Naive thymus-derived CD8-positive, alpha-beta T cell (primary cell): ENCODE data around the gene ADAMTS17. TPM values are rescaled to one million over a fixed set of nuclear protein-coding genes. Genes with fewer than 3 reads are reported as not detected.
A peak's percentile ranks its signal among the peaks of the same experiment; 100 is the strongest.

Source experiments
- ATAC-seq, 2 donors: fragments of 150-1000 bp; cut with Tn5 transposase in 1 of 2; sonication (Bioruptor Pico), chemical (Tn5 transposase) in 1 of 2; 1 replicate in 1 of 2; 2 replicates in 1 of 2; pipeline ENCODE4 v1.10.0; 2021; ENCODE audit warnings: mild to moderate bottlenecking in 2 of 2, moderate library complexity in 2 of 2
- POLR2A ChIA-PET: fragments of 350-600 bp; sonication (Branson Sonifier 250); formaldehyde crosslinking; loops from one replicate; lab custom pipeline; 2021; ENCODE audit warnings: antibody characterized with exemption; lab: Charles Lee
- DNase-seq, 10 donors: peaks; one replicate each; pipeline versions ENCODE4 v3.0.0 to v3.0.0-alpha.2; 2020 to 2022
- H3K27ac Mint-ChIP-seq, 10 donors: one replicate each; pipeline ENCODE4 v1.8.0; 2020 to 2022; ENCODE audit warnings: mild to moderate bottlenecking in 10 of 10, mixed read lengths in 10 of 10, moderate library complexity in 4 of 10, inconsistent platforms in 1 of 10
- H3K27me3 Mint-ChIP-seq, 5 donors: one replicate each; pipeline ENCODE4 v1.8.0; 2021 to 2022; ENCODE audit warnings: mixed read lengths in 5 of 5
- H3K36me3 Mint-ChIP-seq, 3 donors: one replicate each; pipeline ENCODE4 v1.8.0; 2020 to 2022; ENCODE audit warnings: mixed read lengths in 3 of 3, mild to moderate bottlenecking in 2 of 3, inconsistent platforms in 1 of 3
- H3K4me1 Mint-ChIP-seq, 4 donors: one replicate each; pipeline ENCODE4 v1.8.0; 2021 to 2022; ENCODE audit warnings: mixed read lengths in 4 of 4
- H3K4me3 Mint-ChIP-seq, 10 donors: one replicate each; pipeline ENCODE4 v1.8.0; 2020 to 2022; ENCODE audit warnings: mild to moderate bottlenecking in 10 of 10, mixed read lengths in 10 of 10, moderate library complexity in 6 of 10, inconsistent platforms in 1 of 10
- H3K9me3 Mint-ChIP-seq, 9 donors: one replicate each; pipeline ENCODE4 v1.8.0; 2020 to 2022; ENCODE audit warnings: mixed read lengths in 9 of 9, mild to moderate bottlenecking in 3 of 9, inconsistent platforms in 1 of 9, moderate library complexity in 1 of 9
- polyA plus RNA-seq, 3 donors: library from polyadenylated mRNA; unstranded; fragments of 300-500 nt; fragmentation: Illumina TruSeq; gene quantifications; one replicate each; pipeline ENCODE4 v1.2.3, GENCODE V29; 2021
- total RNA-seq, 8 experiments: library from RNA in 2 of 8; stranded (reverse) in 2 of 8; gene quantifications; one replicate each; pipeline ENCODE4 v1.2.3 and lab custom pipeline; 2021 to 2026

Gene ADAMTS17
- total and polyA plus RNA-seq, 5 experiments from 2014 or later, result 0.20 to 4.6 (median 1.8) TPM

DNA sequence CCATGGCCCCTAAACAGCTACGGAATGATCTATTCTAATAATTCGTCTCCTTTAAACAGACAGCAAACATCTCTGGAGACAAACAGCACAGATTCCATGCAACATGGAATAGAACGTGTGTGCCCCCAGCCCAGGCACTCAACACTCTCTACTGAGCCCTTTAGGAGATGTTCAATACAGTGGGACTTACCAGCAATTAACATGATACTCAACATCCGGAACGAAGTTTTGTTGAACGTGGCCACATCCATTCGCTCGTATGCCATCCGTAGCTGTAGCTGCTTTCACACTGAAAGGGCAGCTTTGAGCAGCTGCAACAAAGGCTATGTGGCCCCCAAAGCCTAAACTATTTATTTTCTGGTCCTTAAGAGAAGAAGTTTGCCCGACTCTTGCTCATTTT, 3.5 kb downstream of the ADAMTS17 start:
- Mint-ChIP-seq H3K36me3 (peaks cover 0 to 3% (median 2%) of the 10 kb centered on the region in 3 donors), H3K27me3 (peaks cover 2 to 33% (median 6%) of the 10 kb centered on the region in 5 donors), H3K9me3 (no peaks in the 10 kb centered on the region), H3K4me1 (peaks cover 27 to 57% (median 50%) of the 10 kb centered on the region in 4 donors), H3K27ac (peak overlapping the region in 4 of 10 donors; percentile 7 to 75 (median 44)), H3K4me3 (peak overlapping the region; percentile 50 to 86 (median 83))
- no peak for ATAC-seq
- POLR2A ChIA-PET, result interaction anchor here (1.1 to 1.8 kb wide), 4 partner anchors 8 to 413 kb away, joined by 3 to 20 read pairs (median 8); no protein-coding TSS in a partner anchor
- DNase-seq, result no peak

DNA sequence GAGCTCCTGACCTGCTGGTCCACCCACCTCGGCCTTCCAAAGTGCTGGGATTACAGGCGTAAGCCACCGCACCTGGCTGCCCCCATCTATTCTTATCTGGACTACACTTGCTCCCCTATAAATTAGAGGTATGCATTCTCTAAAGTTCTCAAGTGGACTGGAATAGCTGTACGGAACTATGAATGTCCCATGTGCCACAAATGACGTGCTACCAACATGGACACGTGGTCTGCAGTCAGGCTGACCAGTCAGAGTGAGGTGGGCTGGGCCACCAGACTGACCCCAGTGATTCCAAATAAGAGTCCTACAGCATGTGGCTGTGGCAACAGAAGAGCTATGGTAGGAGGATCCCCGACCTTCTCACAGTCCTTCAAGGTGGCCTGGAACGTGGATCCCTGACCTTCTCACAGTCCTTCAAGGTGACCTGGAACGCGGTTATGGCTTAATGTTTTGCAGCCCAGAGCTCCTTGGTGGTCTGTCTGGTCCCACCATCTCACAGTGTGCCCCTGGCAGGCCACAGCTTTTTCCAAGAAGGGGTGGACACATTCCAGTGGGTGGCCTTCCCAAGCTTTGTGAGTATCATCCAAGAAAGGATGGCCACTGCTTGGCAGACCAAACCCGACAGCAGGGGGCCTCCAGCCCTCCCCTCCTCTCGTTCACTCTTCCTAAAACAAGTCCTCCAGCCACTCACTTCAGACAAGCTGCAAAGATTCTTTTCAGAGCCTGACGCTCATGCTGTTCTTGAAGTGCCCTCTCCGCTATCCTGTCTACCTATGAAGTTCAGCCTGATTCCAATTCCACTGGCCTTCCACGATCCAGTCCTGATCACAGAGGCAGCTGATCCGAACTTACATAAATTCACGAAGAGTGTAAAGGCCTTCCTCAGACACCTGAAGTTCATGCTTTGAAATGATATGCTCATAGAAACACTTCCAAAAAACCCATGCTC, 4.4 kb downstream of the ADAMTS17 start:
- DNase-seq, result no peak
- ATAC-seq, result no peak
- H3K27ac Mint-ChIP-seq, result no peak overlapping the region
- H3K27me3 Mint-ChIP-seq, result peaks cover 2 to 36% (median 8%) of the 10 kb centered on the region in 5 donors
- H3K9me3 Mint-ChIP-seq, result no peaks in the 10 kb centered on the region
- POLR2A ChIA-PET, result interaction anchor here (1.0 to 1.8 kb wide), 4 partner anchors 13 to 412 kb away, joined by 3 to 20 read pairs (median 4); no protein-coding TSS in a partner anchor
- peaks cover 33 to 66% (median 58%) of the 10 kb centered on the region in 4 donors for H3K4me1 Mint-ChIP-seq
- peak overlapping the region in 3 of 10 donors; percentile 71 to 84 (median 83) for H3K4me3 Mint-ChIP-seq
- peaks cover 0 to 3% (median 2%) of the 10 kb centered on the region in 3 donors for H3K36me3 Mint-ChIP-seq

DNA sequence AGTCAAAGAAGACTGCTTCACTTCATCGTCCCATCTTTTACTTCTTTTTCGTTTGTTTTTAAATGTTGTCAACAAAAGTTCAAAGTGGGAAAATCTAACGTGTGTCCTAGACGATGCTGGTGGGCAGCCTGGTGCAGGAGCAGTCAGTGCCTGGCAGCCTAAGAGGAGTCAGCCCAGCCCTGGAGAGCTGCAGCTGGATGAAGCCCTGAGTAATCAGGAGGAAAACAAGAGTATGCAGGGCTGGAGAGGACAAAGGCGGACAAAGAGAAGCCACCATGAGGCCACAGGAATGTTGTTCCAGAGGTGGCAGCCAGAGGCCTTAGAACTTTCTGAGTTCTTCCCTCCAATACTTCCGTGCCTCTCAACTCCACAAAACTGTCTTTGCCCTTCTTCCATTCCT, 5.7 kb downstream of the ADAMTS17 start:
- peak overlapping the region in 2 of 10 donors; percentile 8 for H3K4me3 Mint-ChIP-seq
- no peak overlapping the region for H3K27ac Mint-ChIP-seq
- no peak for DNase-seq
- H3K36me3 Mint-ChIP-seq, result peaks cover 0 to 3% (median 2%) of the 10 kb centered on the region in 3 donors
- H3K9me3 Mint-ChIP-seq, result no peaks in the 10 kb centered on the region
- peaks cover 41 to 78% (median 68%) of the 10 kb centered on the region in 4 donors for H3K4me1 Mint-ChIP-seq
- peaks cover 2 to 36% (median 8%) of the 10 kb centered on the region in 5 donors for H3K27me3 Mint-ChIP-seq
- POLR2A ChIA-PET, result no interaction called here
- no peak for ATAC-seq

DNA sequence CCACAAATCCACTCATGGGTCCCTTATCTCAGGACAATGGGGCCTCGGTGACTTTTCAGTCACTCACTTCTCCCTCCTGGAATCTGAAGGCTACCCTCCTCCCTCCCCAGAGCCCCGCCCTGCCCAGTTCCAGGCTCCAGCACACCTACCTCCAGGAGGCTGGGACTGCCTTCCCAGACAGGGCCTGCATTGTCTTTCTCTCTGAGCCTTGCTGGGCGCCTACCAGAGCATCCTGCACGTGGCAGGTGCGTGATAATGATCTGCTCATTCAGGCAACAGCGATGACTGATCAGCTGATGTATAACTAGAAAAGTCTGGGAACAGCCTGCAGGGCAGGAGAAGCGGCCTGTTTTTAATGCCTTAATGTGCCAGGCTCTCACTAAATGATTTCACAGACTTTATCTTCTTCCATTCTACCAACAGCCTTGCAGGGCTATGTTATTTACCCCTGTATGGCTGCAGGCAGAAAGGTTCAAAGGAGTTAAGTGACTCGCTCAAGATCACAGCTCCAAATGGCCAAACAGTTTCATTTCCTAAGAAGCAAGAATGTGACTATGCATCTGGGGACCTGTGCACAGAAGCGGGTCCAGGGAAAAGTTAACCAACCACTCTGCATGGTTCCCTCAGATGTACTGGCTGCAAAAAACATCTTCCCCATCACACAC, 6.3 kb downstream of the ADAMTS17 start:
- peaks cover 2 to 36% (median 8%) of the 10 kb centered on the region in 5 donors for H3K27me3 Mint-ChIP-seq
- no peak for ATAC-seq
- H3K36me3 Mint-ChIP-seq, result peaks cover 0 to 3% (median 2%) of the 10 kb centered on the region in 3 donors
- peaks cover 41 to 83% (median 73%) of the 10 kb centered on the region in 4 donors for H3K4me1 Mint-ChIP-seq
- POLR2A ChIA-PET, result no interaction called here
- peak overlapping the region in 1 of 10 donors; percentile 48 for H3K27ac Mint-ChIP-seq
- H3K4me3 Mint-ChIP-seq, result peak overlapping the region in 6 of 10 donors; percentile 4 to 58 (median 15)
- peak in 1 of 10 donors; percentile 14 for DNase-seq
- no peaks in the 10 kb centered on the region for H3K9me3 Mint-ChIP-seq

DNA sequence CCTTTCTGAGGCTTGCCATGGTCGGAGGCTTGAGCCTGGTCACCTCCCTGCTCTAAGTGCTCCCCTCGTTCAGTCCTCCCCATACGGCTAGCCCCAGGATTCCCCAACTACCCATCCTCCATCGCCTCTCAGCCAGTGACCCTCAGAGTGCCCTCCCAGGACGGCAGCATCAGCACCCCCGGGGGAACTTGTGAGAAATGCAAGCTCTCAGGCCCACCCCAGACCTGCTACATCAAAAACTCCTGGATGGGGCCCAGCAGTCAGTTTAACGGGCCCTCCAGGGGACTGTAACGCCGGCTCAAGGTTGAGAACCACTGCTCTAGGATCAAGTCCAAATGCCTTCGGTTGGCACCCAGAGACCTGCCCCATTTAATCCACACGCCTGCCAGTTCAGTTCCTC, 6.9 kb downstream of the ADAMTS17 start:
- POLR2A ChIA-PET, result no interaction called here
- Mint-ChIP-seq H3K4me1 (peaks cover 41 to 84% (median 77%) of the 10 kb centered on the region in 4 donors), H3K27me3 (peaks cover 2 to 36% (median 8%) of the 10 kb centered on the region in 5 donors), H3K4me3 (peak overlapping the region in 8 of 10 donors; percentile 4 to 69 (median 54)), H3K9me3 (no peaks in the 10 kb centered on the region), H3K36me3 (peaks cover 0 to 3% (median 2%) of the 10 kb centered on the region in 3 donors), H3K27ac (peak overlapping the region in 4 of 10 donors; percentile 12 to 66 (median 29))
- DNase-seq (peak in 1 of 10 donors; percentile 15), ATAC-seq (no peak)

GRCh38 chr15:100334456-100334855, 7.3 kb downstream of the ADAMTS17 start:
- peak in 1 of 10 donors; percentile 16 for DNase-seq
- peak overlapping the region in 3 of 10 donors; percentile 12 to 38 (median 22) for H3K27ac Mint-ChIP-seq
- no peaks in the 10 kb centered on the region for H3K9me3 Mint-ChIP-seq
- ATAC-seq, result no peak
- peaks cover 45 to 88% (median 80%) of the 10 kb centered on the region in 4 donors for H3K4me1 Mint-ChIP-seq
- peaks cover 0 to 3% (median 2%) of the 10 kb centered on the region in 3 donors for H3K36me3 Mint-ChIP-seq
- POLR2A ChIA-PET, result no interaction called here
- peak overlapping the region in 8 of 10 donors; percentile 31 to 65 (median 54) for H3K4me3 Mint-ChIP-seq
- peaks cover 2 to 36% (median 8%) of the 10 kb centered on the region in 5 donors for H3K27me3 Mint-ChIP-seq

GRCh38 chr15:100334015-100334414, 7.8 kb downstream of the ADAMTS17 start:
- Mint-ChIP-seq H3K9me3 (no peaks in the 10 kb centered on the region), H3K36me3 (peaks cover 0 to 3% (median 2%) of the 10 kb centered on the region in 3 donors), H3K27me3 (peaks cover 2 to 35% (median 8%) of the 10 kb centered on the region in 5 donors), H3K4me1 (peaks cover 42 to 91% (median 80%) of the 10 kb centered on the region in 4 donors), H3K27ac (peak overlapping the region in 4 of 10 donors; percentile 14 to 60 (median 31)), H3K4me3 (peak overlapping the region in 9 of 10 donors; percentile 15 to 65 (median 49))
- DNase-seq (no peak), ATAC-seq (no peak)
- POLR2A ChIA-PET, result no interaction called here

- H3K4me3 Mint-ChIP-seq, result peak overlapping the region in 5 of 10 donors; percentile 15 to 78 (median 18)
- no peaks in the 10 kb centered on the region for H3K9me3 Mint-ChIP-seq
- POLR2A ChIA-PET, result no interaction called here
- DNase-seq, result peak in 1 of 10 donors; percentile 3
- peaks cover 36 to 91% (median 80%) of the 10 kb centered on the region in 4 donors for H3K4me1 Mint-ChIP-seq
- ATAC-seq, result no peak
- H3K27me3 Mint-ChIP-seq, result peaks cover 2 to 28% (median 6%) of the 10 kb centered on the region in 5 donors
- peak overlapping the region in 1 of 10 donors; percentile 58 for H3K27ac Mint-ChIP-seq
- peaks cover 0 to 3% (median 2%) of the 10 kb centered on the region in 3 donors for H3K36me3 Mint-ChIP-seq
These were observed 8.5 kb downstream of the ADAMTS17 start for GRCh38 chr15:100333236-100333635.

DNA sequence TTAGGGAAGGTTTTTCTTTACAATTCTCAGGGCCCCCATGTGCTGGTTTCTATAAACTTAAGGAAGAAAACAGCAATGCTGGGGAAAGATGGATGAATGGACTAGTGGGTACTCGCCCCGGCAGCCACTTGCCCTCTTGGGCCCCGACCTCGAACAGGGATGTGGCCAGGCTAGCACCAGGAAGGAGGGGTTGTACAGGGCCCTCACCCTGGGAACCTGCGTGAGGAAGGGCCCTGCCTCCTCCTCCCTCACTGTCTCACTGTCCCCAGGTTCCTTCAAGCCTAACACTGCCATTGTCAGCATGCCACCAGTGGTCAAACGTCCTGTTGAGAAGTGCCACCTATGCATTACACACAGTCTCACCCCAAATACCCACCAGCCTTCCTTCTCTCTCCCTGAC, 9.1 kb downstream of the ADAMTS17 start:
- ATAC-seq (no peak), DNase-seq (peak in 1 of 10 donors; percentile 10)
- Mint-ChIP-seq H3K36me3 (peaks cover 0 to 3% (median 1%) of the 10 kb centered on the region in 3 donors), H3K4me3 (peak overlapping the region in 4 of 10 donors; percentile 16 to 38 (median 28)), H3K4me1 (peaks cover 36 to 90% (median 79%) of the 10 kb centered on the region in 4 donors), H3K27me3 (peaks cover under 1 to 28% (median 6%) of the 10 kb centered on the region in 5 donors), H3K27ac (peak overlapping the region in 2 of 10 donors; percentile 29 to 58), H3K9me3 (no peaks in the 10 kb centered on the region)
- POLR2A ChIA-PET, result no interaction called here

DNA sequence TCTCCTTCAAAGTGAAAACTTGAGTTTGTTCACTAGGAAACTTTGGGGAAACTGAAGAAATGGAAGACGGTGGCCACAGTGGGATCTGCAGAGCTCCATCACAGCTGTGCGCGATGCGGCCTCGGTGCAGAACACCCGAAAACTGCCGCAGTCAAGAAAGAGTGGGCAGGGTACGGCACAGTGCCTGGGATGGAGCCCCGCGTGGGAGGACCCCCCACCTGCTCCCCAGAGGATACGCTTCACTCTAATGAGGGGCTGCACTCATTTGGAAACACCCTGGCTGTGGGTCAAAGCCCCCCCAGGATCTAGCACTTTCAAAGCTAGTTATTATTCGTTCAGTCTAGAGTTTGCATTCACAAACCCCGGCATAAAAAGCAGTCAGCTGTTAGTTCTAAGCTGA, 9.5 kb downstream of the ADAMTS17 start:
- ATAC-seq, result no peak
- POLR2A ChIA-PET, result no interaction called here

GRCh38 chr15:100330629-100331215, 11.1 kb downstream of the ADAMTS17 start:
- H3K4me1 Mint-ChIP-seq, result peaks cover 37 to 86% (median 78%) of the 10 kb centered on the region in 4 donors
- H3K9me3 Mint-ChIP-seq, result no peaks in the 10 kb centered on the region
- peak overlapping the region; percentile 56 to 83 (median 78) for H3K4me3 Mint-ChIP-seq
- ATAC-seq (peak; percentile 91 to 97), DNase-seq (peak in 9 of 10 donors; percentile 17 to 85 (median 58))
- POLR2A ChIA-PET, result interaction anchor here (0.5 to 1.6 kb wide), 7 partner anchors 8 to 1414 kb away, joined by 3 to 13 read pairs (median 5); no protein-coding TSS in a partner anchor
- peaks cover 0 to 10% (median 0%) of the 10 kb centered on the region in 3 donors for H3K36me3 Mint-ChIP-seq
- peaks cover 0 to 29% (median 3%) of the 10 kb centered on the region in 5 donors for H3K27me3 Mint-ChIP-seq
- H3K27ac Mint-ChIP-seq, result peak overlapping the region in 9 of 10 donors; percentile 26 to 90 (median 72)

More for the DNA sequence above, 9.5 kb downstream of the ADAMTS17 start:
- Mint-ChIP-seq H3K4me3 (peak overlapping the region in 4 of 10 donors; percentile 13 to 33 (median 20)), H3K27ac (no peak overlapping the region), H3K27me3 (peaks cover 0 to 28% (median 6%) of the 10 kb centered on the region in 5 donors), H3K36me3 (peaks cover 0 to 7% (median 0%) of the 10 kb centered on the region in 3 donors), H3K9me3 (no peaks in the 10 kb centered on the region), H3K4me1 (peaks cover 38 to 93% (median 81%) of the 10 kb centered on the region in 4 donors)
- peak in 1 of 10 donors; percentile 14 for DNase-seq
